OCI-LY3 (cell line): Measurements from ENCODE around the gene L3MBTL4.

Experiments
- EZH2phosphoT487 ChIP-seq: fragments of 200-600 bp; shearing (Covaris generic); IDR thresholded peaks from 2 replicates; pipeline ENCODE4 v1.6.1; 2018; ENCODE audit warnings: antibody characterized with exemption, mixed run types, low read depth
- TF ChIP-seq, protein P1 (sequence below): fragments of 200-600, 300-600 bp; sonication (generic); IDR thresholded peaks from 2 replicates; pipeline ENCODE4 v1.5.1; 2014; ENCODE audit warnings: antibody characterized with exemption, low read length, low read depth

- TF ChIP-seq, protein P1, sequence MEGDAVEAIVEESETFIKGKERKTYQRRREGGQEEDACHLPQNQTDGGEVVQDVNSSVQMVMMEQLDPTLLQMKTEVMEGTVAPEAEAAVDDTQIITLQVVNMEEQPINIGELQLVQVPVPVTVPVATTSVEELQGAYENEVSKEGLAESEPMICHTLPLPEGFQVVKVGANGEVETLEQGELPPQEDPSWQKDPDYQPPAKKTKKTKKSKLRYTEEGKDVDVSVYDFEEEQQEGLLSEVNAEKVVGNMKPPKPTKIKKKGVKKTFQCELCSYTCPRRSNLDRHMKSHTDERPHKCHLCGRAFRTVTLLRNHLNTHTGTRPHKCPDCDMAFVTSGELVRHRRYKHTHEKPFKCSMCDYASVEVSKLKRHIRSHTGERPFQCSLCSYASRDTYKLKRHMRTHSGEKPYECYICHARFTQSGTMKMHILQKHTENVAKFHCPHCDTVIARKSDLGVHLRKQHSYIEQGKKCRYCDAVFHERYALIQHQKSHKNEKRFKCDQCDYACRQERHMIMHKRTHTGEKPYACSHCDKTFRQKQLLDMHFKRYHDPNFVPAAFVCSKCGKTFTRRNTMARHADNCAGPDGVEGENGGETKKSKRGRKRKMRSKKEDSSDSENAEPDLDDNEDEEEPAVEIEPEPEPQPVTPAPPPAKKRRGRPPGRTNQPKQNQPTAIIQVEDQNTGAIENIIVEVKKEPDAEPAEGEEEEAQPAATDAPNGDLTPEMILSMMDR = no peak
- TF ChIP-seq EZH2phosphoT487 = no peak
Measured at GRCh38 chr18:6336239-6336638, 78.5 kb downstream of the L3MBTL4 start.
